Body of pancreas (tissue), 4 donors: ENCODE measurements around the gene RNF5.

ENCODE experiments used
- POLR2A ChIP-seq, 3 donors: fragments of 450-650 bp; IDR thresholded peaks; one replicate each; pipeline ENCODE4 v1.6.1; 2016; ENCODE audit warnings: antibody characterized with exemption in 3 of 3, mild to moderate bottlenecking in 2 of 3
- TF ChIP-seq, protein P1 (sequence below), 7 experiments: fragments of 450-650 bp in 4 of 7; fragments of 200-600 bp in 3 of 7; sonication (generic) in 3 of 7; IDR thresholded peaks; one replicate each; pipeline ENCODE4 v1.5.1; 2016 to 2019; ENCODE audit warnings: antibody characterized with exemption in 7 of 7

DNA sequence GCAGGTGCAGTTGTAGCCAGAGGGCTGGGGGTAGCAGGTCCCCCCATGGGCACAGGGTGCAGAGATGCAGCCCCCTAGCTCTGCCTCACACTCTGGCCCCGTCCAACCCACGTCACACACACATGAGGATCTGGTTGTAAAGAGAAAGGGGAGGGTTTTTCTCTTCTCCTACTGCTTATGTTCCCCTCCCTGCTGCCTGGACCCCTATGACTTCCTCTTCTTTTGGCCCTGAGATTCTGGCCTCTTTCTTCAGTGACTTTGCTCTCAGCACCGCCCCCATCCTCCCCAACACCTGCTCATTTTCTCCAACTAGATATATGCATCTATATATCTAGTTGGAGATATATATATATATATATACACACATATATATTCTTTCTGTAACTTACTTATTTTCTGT, 35.9 kb downstream of the RNF5 start:
- TF ChIP-seq, protein P1, sequence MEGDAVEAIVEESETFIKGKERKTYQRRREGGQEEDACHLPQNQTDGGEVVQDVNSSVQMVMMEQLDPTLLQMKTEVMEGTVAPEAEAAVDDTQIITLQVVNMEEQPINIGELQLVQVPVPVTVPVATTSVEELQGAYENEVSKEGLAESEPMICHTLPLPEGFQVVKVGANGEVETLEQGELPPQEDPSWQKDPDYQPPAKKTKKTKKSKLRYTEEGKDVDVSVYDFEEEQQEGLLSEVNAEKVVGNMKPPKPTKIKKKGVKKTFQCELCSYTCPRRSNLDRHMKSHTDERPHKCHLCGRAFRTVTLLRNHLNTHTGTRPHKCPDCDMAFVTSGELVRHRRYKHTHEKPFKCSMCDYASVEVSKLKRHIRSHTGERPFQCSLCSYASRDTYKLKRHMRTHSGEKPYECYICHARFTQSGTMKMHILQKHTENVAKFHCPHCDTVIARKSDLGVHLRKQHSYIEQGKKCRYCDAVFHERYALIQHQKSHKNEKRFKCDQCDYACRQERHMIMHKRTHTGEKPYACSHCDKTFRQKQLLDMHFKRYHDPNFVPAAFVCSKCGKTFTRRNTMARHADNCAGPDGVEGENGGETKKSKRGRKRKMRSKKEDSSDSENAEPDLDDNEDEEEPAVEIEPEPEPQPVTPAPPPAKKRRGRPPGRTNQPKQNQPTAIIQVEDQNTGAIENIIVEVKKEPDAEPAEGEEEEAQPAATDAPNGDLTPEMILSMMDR (IDR thresholded peaks at IDR 0.05): no peak
- no peak for TF ChIP-seq POLR2A (IDR thresholded peaks at IDR 0.05)
